GM19238 (cell line): Measurements from ENCODE around the gene NCKAP5.

Experiments used
- DNase-seq: peaks from one replicate; pipeline ENCODE4 v3.0.0; 2011; ENCODE audit warnings: low spot score; ENCODE audit not compliant: insufficient read length

NCKAP5 gene

GRCh38 chr2:133286326-133286922 lies 281.8 kb downstream of the NCKAP5 start:
- DNase-seq = no peak

DNA sequence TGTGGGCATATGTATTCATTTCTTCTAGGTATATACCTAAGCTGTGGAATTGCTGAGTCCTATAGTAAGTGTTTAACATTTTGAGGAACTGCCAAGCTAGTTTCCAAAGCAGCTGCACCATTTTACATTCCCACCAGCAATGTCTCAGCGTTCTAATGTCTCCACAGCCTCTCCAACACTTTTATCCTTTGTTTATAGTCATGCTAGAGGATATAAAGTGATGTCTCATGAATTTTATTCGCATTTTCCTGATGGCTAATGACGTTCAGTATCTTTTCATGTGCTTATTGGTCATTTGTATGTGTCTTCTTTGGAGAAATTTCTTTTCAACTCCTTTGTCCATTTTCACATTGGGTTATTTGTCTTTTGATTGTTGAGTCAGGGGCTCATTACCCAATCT lies 295.2 kb downstream of the NCKAP5 start:
- DNase-seq = no peak

DNA sequence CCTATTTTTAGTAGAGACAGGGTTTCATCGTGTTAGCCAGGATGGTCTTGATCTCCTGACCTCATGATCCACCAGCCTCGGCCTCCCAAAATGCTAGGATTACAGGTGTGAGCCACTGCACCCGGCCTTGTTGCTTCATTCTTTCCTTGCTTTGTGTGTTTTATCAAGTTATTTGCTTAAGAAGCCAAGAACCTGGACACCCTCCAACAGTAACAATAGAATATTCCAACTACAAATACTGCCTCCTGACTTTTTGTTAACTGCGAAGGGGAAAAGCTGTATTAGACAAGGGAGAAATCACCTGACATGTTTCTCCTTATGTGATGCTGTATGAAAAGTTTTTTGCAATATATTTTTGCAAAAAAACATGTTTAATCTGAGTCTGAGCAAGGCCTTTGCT lies 297.2 kb downstream of the NCKAP5 start:
- no peak for DNase-seq

- DNase-seq = no peak
Observed at GRCh38 chr2:133270550-133270949, 297.7 kb downstream of the NCKAP5 start.

DNA sequence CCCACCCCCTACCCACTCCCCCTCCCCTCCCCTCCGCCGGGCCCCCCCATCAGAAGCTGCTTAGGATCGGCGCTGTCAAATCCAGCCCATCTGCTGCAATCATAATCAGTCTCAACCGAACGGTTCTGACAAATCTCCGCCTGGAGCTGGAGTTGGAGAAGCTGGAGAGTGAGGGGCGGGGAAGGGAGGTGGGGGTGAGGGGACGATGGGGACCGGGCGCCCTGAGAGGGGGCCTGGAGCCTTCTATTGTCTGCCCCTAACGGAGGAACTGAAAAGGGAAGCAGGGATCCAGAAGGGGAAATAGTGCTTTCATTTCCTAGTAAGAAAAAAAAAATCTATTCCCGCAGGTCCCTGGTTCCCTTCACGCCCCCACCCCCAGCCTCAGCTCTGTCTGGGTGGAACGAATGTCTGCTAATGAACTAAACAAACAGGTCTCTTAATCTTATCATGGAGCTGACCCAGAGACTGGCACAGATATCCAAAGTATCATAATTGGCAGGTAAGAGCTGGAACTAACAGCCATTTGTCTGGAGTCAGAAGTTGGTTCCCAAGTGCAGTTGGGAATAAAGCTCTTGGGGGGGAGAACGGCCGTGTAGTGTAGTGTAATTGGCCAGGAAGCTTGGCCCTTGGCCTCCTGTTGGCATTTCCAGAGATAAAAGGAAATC lies 301.2 kb downstream of the NCKAP5 start:
- no peak for DNase-seq

- no peak for DNase-seq
Observed at GRCh38 chr2:133266041-133266925, 302.0 kb downstream of the NCKAP5 start.

DNA sequence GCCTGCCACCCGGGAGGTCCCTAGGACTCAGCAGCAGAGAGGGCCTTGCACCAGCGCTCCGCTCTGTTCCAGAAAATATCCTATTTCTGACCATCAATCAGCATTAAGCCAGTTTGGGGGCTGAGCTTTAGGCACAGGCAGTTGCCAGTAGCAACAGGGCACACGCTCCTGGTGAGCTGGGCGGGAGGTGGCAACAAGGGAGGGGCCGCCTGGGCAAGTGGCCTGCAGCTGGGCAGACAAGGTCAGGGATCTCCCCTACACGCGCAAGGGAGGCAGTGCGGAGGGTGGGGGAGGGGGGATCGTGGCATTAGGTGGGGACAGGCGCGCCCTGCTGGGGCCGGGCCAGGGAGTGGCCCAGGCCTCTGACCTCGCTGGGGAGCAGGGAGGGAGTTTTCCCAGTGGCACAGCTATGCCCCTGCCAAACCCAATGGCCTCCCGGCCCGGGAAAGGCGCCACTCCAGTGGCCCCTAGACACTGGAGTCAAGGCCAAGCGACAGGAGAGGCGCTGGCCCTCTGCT lies 302.8 kb downstream of the NCKAP5 start:
- DNase-seq = no peak

GRCh38 chr2:133264989-133265401 lies 303.3 kb downstream of the NCKAP5 start:
- no peak for DNase-seq

DNA sequence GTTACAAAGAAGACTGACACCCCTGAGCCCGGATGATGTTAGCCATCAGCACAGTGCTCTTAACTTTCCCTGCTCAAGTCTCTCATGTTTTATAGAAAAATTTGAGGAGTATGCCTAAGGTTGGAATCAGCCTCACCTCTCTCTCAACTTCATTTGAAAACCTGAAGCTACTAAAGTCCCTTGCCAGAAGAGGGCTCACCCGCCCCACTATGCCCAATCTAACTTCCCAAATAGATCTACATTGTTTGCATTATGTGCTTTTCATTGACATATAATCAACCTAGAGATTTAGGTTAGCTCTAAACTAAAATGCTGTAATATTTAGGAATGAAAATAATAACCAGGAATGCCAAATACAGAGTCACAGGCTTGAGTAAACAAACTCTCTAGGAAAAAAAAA lies 305.4 kb downstream of the NCKAP5 start:
- no peak for DNase-seq

DNA sequence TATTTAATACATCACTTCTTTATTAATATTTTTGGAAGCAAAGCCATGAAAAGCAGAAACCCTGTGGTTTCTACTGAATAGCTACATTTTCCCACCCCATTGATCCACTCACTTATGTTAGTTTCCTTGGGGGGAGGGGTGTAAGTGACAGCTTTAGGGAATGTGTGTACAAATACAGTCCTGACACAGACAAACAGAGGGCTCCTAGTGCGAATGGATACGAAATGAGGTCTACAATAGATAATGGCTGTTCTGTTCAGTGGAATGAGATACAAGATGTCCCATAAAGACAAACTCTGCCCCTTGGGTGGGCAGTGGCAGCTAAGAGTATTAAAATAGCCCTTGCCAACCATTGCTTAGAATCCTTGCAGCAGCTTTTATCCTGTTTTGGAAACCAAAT lies 312.9 kb downstream of the NCKAP5 start:
- no peak for DNase-seq

GRCh38 chr2:133253793-133254192 lies 314.5 kb downstream of the NCKAP5 start:
- no peak for DNase-seq

DNA sequence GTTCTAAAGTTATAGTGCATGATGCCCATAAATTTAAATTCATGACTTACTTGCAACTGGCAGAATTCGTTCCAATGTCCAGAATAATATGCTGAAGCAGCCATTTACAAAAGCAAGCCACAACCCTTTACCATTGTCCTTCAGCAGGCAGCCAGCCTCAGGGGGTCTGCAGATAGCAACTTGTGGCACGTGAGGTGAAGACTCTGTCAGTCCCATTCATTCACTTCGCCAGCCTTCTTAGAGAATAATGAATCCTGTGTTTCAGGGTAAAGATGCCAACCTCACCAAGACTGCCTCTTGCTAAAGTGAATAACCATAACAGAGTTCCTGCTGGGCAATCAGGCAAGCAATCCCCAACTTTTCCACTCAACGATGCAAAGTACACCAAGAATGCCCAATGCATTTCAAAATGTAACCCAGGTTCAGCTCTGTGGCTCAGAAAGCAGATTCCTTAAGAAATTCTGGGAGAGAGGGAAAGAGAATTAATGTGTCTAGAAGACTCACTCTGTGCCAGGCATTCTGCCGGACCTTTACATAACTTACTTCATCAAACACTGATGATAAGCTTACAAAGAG lies 315.4 kb downstream of the NCKAP5 start:
- no peak for DNase-seq

DNA sequence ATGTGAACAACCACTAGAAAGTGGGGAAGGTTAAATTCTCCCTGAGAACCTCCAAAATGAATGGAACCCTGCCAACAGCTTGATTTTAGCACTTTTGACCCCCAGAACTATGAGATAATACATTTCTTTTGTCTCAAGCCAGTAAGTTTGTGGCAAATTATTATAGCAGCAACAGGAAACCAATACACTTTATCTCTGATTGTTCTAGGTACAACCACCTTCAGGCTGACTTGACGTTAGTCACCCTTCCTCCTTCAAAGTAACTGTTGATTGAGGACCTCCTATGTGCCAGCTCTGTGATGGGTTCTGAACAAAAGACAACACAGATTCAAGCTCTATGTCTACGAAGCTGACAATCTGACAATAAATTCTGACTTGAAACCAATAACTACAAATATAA lies 318.9 kb downstream of the NCKAP5 start:
- no peak for DNase-seq

DNA sequence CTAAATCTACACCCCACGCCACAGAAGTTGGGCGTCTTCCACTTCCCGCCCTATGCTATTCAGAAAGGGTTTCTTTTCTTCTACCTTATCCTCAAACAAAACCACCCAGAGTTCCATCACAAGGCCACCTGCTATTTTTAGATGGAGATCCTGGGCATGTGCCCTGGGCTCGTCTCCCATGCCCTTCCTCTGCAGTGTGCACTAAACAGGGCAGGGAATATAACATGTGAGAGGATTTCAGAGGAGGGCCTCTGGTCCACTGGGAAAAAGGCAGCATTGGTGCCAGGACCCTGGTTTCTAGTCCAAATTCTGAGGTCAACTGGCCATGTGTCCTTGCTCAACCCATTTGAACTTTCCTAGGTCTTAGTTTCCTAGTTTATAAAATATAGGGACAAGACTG lies 320.0 kb downstream of the NCKAP5 start:
- no peak for DNase-seq

GRCh38 chr2:133247631-133248030 lies 320.6 kb downstream of the NCKAP5 start:
- DNase-seq = no peak

DNA sequence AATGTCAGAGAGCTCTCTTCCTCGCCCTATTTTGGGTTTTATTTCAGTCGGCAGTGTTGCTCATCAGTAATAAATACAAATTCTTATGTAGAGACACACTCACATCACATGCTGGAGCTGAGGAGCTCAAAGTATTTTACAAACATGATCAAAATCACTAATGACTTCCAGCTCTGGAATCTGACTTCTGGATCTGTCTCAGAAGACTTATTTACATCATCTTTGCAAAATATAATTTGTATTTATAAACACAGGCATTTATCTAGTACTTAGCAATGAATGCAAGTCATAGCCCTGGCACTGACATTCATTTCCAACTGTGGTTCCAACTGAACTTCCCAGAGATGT lies 327.1 kb downstream of the NCKAP5 start:
- no peak for DNase-seq

GRCh38 chr2:133240491-133241223 lies 327.6 kb downstream of the NCKAP5 start:
- DNase-seq = no peak

DNA sequence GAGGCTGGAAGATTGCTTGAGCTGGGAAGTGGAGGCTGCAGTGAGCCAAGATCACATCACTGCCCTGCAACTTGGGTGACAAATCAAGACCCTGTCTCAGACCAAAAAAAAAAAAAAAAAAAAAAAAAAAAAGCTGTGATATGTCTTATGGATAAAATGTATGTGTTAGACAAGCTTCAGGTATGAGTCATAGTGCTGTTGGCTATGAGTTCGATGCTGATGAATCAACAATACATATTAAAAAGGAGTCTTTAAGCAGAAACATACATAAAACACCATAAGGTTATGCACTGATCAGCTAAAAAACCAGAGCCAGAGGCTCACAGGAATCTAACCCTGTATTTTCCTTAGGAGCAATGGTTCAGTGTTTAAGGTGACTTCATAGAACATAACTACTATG lies 332.3 kb downstream of the NCKAP5 start:
- DNase-seq = no peak

- DNase-seq = no peak
Observed at GRCh38 chr2:133232556-133232955, 335.7 kb downstream of the NCKAP5 start.

- DNase-seq = no peak
Observed at GRCh38 chr2:133231264-133231663, 337.0 kb downstream of the NCKAP5 start.

- no peak for DNase-seq
Observed at GRCh38 chr2:133229974-133230373, 338.3 kb downstream of the NCKAP5 start.
